OCI-LY7 (cell line): ENCODE results near the gene MCM5. TPM values are rescaled to one million over a fixed set of nuclear protein-coding genes. Genes with fewer than 3 reads are reported as not detected.

Experiments used
- BruUV-seq: library from RNA; stranded (reverse); fragments of 400-500 nt; replicated peaks from 2 replicates; lab custom pipeline; 2021; lab: Mats Ljungman, UMichigan
- CTCF ChIA-PET: fragments of 300-600 bp; sonication (Branson Sonifier 250); formaldehyde crosslinking; loops from one replicate; lab custom pipeline; 2022; ENCODE audit warnings: antibody characterized with exemption; ENCODE audit not compliant: unreplicated experiment; lab: Charles Lee
- POLR2A ChIA-PET: fragments of 300-600 bp; sonication (Branson Sonifier 250); formaldehyde crosslinking; loops from one replicate; lab custom pipeline; 2022; ENCODE audit warnings: antibody characterized with exemption; lab: Charles Lee
- DNase-seq: peaks from one replicate; pipeline ENCODE4 v3.0.0-alpha.2; 2015; ENCODE audit warnings: low spot score
- H2AFZ ChIP-seq: fragments of 200-600 bp; sonication (generic), shearing (Covaris generic); 2 replicates; pipeline ENCODE4 v1.6.1; 2014; ENCODE audit warnings: mild to moderate bottlenecking, antibody characterized with exemption, low read length, moderate library complexity
- H3K27ac ChIP-seq: fragments of 200-600 bp; sonication (generic); 2 replicates; pipeline ENCODE4 v1.5.1; 2014; ENCODE audit warnings: mixed run types, low read depth, mild to moderate bottlenecking, moderate library complexity, low read length, inconsistent platforms; ENCODE audit not compliant: poor library complexity, severe bottlenecking
- H3K36me3 ChIP-seq: fragments of 200-600 bp; sonication (generic); 2 replicates; pipeline ENCODE4 v1.6.1; 2014; ENCODE audit warnings: mild to moderate bottlenecking, antibody characterized with exemption, low read length, moderate library complexity, mixed read lengths; ENCODE audit not compliant: insufficient read depth
- H3K4me1 ChIP-seq: fragments of 200-600 bp; sonication (generic); 2 replicates; pipeline ENCODE4 v1.5.1; 2014; ENCODE audit warnings: mild to moderate bottlenecking, low read length; ENCODE audit not compliant: insufficient read depth, poor library complexity, severe bottlenecking
- H3K4me2 ChIP-seq: fragments of 200-600 bp; sonication (generic); 2 replicates; pipeline ENCODE4 v1.6.1; 2014; ENCODE audit warnings: mild to moderate bottlenecking, low read length
- H3K4me3 ChIP-seq: fragments of 200-600 bp; sonication (generic); 2 replicates; pipeline ENCODE4 v1.5.1; 2014; ENCODE audit warnings: mild to moderate bottlenecking, low read depth, low read length; ENCODE audit not compliant: poor library complexity, severe bottlenecking
- H3K79me2 ChIP-seq: fragments of 200-600 bp; sonication (generic); 2 replicates; pipeline ENCODE4 v1.6.1; 2016; ENCODE audit warnings: low read depth, mild to moderate bottlenecking, low read length, moderate library complexity, mixed read lengths; ENCODE audit not compliant: insufficient read depth
- H3K9me2 ChIP-seq: fragments of 200-600 bp; sonication (generic); 2 replicates; pipeline ENCODE4 v1.6.1; 2016; ENCODE audit warnings: mild to moderate bottlenecking, low read length, mixed read lengths; ENCODE audit not compliant: insufficient read depth
- H3K9me3 ChIP-seq: fragments of 200-600 bp; sonication (generic); 2 replicates; pipeline ENCODE4 v1.6.1; 2014; ENCODE audit warnings: mild to moderate bottlenecking, mixed run types, low read length, mixed read lengths
- H4K20me1 ChIP-seq: fragments of 200-600 bp; sonication (generic); 2 replicates; pipeline ENCODE4 v1.6.1; 2014; ENCODE audit warnings: mild to moderate bottlenecking, antibody characterized with exemption, low read length, moderate library complexity, mixed read lengths; ENCODE audit not compliant: insufficient read depth
- EZH2phosphoT487 ChIP-seq: fragments of 200-600 bp; sonication (generic); IDR thresholded peaks from 2 replicates; pipeline ENCODE4 v1.6.1; 2018; ENCODE audit warnings: low read depth, borderline replicate concordance, mild to moderate bottlenecking, mixed run types, antibody characterized with exemption, low read length, moderate library complexity, mixed read lengths
- intact Hi-C: fragments of 100-400 bp; cut with micrococcal nuclease; formaldehyde crosslinking; loops from one replicate; pipeline ENCODE4 v1.10.0; 2022; ENCODE audit not compliant: unreplicated experiment
- total RNA-seq, 2 experiments: library from RNA; depleted of rRNA in 1 of 2; stranded (reverse); fragments of >200 nt in 1 of 2; shearing (Covaris generic) in 1 of 2; gene quantifications; 2 replicates each; pipeline ENCODE4 v1.2.3, GENCODE V29; 2014 to 2022
- TF ChIP-seq, protein P1 (sequence below): fragments of 200-600 bp; sonication (generic); conservative IDR thresholded peaks from 2 replicates; pipeline ENCODE4 v1.5.1; 2014; ENCODE audit warnings: mild to moderate bottlenecking, antibody characterized with exemption, low read length, moderate library complexity, mixed read lengths

Gene MCM5
- total RNA-seq, 2 experiments from 2014 or later = 242 to 360 TPM

DNA sequence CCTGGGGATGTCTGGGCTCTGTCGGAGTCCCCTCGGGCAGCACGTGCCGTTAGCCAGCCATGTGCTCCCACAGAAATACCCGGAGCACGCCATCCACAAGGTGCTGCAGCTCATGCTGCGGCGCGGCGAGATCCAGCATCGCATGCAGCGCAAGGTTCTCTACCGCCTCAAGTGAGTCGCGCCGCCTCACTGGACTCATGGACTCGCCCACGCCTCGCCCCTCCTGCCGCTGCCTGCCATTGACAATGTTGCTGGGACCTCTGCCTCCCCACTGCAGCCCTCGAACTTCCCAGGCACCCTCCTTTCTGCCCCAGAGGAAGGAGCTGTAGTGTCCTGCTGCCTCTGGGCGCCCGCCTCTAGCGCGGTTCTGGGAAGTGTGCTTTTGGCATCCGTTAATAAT lies 24.1 kb downstream of the MCM5 start:
- ChIA-PET POLR2A (no interaction called here), CTCF (no interaction called here)
- Histone ChIP-seq H3K36me3 (peaks cover 99% of the 10 kb centered on the region), H3K79me2 (peaks cover 3% of the 10 kb centered on the region; the same call in 1 of the 2 replicates), H3K9me3 (no peaks in the 10 kb centered on the region), H3K27ac (no peak overlapping the region), H3K4me2 (no peak overlapping the region), H2AFZ (no peak overlapping the region), H3K9me2 (no peaks in the 10 kb centered on the region), H4K20me1 (no peaks in the 10 kb centered on the region; the same call in 1 of the 2 replicates), H3K4me1 (no peaks in the 10 kb centered on the region), H3K4me3 (no peak overlapping the region)
- TF ChIP-seq EZH2phosphoT487 = no peak
- TF ChIP-seq, protein P1, sequence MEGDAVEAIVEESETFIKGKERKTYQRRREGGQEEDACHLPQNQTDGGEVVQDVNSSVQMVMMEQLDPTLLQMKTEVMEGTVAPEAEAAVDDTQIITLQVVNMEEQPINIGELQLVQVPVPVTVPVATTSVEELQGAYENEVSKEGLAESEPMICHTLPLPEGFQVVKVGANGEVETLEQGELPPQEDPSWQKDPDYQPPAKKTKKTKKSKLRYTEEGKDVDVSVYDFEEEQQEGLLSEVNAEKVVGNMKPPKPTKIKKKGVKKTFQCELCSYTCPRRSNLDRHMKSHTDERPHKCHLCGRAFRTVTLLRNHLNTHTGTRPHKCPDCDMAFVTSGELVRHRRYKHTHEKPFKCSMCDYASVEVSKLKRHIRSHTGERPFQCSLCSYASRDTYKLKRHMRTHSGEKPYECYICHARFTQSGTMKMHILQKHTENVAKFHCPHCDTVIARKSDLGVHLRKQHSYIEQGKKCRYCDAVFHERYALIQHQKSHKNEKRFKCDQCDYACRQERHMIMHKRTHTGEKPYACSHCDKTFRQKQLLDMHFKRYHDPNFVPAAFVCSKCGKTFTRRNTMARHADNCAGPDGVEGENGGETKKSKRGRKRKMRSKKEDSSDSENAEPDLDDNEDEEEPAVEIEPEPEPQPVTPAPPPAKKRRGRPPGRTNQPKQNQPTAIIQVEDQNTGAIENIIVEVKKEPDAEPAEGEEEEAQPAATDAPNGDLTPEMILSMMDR = no peak
- no TSS peak for BruUV-seq
- intact Hi-C loops = no loop called here
- DNase-seq = no peak

DNA sequence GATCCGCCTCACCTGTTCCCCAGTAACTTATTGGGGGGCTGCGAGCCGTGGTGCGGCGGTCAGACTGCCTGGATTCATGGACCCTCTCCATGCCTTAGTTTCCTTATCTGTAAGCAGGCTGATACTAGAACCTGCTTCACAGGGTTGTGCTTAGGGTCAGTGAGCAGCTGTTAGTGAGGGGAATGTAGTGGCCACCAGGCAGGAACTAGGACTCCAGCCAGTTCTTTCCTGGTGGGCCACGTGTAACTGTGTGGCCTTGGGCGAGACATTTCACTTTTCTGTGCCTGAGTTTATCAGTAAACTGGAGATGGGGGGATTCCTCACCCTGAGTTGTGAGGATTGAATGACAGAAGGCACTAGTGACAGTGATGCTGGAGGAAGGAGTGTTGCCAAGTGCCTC lies 24.8 kb downstream of the MCM5 start:
- no TSS peak for BruUV-seq
- Histone ChIP-seq H3K36me3 (peaks cover 99% of the 10 kb centered on the region), H3K4me3 (no peak overlapping the region), H3K27ac (no peak overlapping the region), H4K20me1 (no peaks in the 10 kb centered on the region; the same call in 1 of the 2 replicates), H3K4me2 (no peak overlapping the region), H3K79me2 (peaks cover 3% of the 10 kb centered on the region; the same call in 1 of the 2 replicates), H2AFZ (no peak overlapping the region), H3K9me3 (no peaks in the 10 kb centered on the region), H3K4me1 (no peaks in the 10 kb centered on the region), H3K9me2 (no peaks in the 10 kb centered on the region)
- intact Hi-C loops = no loop called here
- TF ChIP-seq, protein P1 = no peak
- TF ChIP-seq EZH2phosphoT487 = no peak
- CTCF ChIA-PET = no interaction called here
- DNase-seq = no peak
- POLR2A ChIA-PET = interaction anchor here (0.5 kb wide), 1 partner anchor 29 kb away, joined by 6 read pairs; no protein-coding TSS in a partner anchor

DNA sequence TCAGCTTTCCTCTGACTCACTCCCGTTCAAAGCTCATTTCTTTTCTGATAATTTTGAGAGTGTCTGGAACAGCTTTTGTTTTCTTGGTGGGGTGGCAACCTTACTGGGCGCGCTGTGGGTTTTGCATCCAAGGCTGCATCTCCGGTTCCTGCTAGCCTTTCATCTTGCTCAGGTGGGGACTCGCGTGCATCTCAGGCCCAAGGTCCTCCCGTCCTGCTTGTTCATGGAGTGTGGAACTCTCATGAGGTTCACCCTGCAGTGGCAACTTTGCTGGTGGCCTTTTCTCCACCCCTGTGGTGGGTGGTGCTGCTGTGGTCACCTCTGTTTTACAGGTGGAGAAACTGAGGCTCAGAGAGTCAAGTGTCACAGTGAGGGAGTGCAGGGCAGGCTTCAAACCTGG lies 25.6 kb downstream of the MCM5 start:
- POLR2A ChIA-PET = no interaction called here
- intact Hi-C loops = no loop called here
- TF ChIP-seq, protein P1 = no peak
- TF ChIP-seq EZH2phosphoT487 = no peak

More for the DNA sequence above, 25.6 kb downstream of the MCM5 start:
- no TSS peak for BruUV-seq
- no peak overlapping the region for H3K4me2 ChIP-seq
- no peaks in the 10 kb centered on the region for H3K9me3 ChIP-seq
- no peaks in the 10 kb centered on the region; the same call in 1 of the 2 replicates for H4K20me1 ChIP-seq
- no peaks in the 10 kb centered on the region for H3K4me1 ChIP-seq
- CTCF ChIA-PET = no interaction called here
- H2AFZ ChIP-seq = no peak overlapping the region
- no peak overlapping the region for H3K4me3 ChIP-seq
- no peak for DNase-seq
- no peak overlapping the region for H3K27ac ChIP-seq
- no peaks in the 10 kb centered on the region for H3K9me2 ChIP-seq
- peaks cover 3% of the 10 kb centered on the region; the same call in 1 of the 2 replicates for H3K79me2 ChIP-seq
- H3K36me3 ChIP-seq = peaks cover 99% of the 10 kb centered on the region
